HG03103 (cell line): ENCODE data around the gene KCNH1.

ENCODE experiments used
- ATAC-seq: cut with Tn5 transposase; IDR thresholded peaks from one replicate; pipeline ENCODE4 v1.9.1; 2021; ENCODE audit warnings: low read depth; ENCODE audit not compliant: unreplicated experiment

Gene KCNH1

DNA sequence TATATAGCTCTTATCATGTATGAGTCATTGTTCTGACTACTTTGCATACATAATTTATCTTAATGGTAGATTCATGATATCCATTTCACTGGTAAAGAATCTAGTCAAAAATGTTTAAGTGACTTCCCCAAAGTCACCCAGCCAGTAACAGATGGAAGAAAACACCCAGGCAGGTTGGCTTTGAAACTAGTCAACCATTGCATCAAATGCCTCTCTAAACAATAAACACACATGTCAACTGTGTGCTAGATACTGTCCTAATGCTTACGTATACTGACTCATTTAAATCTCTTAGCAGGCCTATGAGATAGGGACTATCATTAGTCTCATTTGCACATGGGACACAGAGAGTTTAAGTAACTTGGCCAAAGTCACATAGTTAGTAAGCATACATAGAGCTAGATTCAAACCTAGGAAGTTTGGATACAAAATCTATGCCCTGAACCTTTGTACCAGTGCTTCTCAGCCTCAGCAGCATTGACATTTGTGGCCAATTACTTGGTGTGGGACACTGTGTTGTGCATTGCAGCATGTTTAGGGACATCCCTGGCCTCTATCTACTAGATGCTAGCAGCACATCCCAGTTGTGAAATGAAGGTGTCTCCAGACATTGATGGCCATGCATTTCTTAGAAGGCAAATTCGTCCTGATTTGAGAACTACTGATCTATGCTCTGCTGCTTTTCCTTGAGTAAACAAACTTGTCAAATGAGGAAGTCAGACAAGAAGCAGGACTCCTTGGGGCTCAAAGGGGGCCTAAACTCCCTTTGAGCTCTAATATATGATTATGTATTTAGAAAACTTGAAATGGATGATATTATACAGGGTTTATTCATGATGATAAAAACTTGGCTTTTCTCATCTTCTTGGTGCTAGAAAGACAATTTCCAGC is 316.3 kb downstream of the KCNH1 start:
- no peak for ATAC-seq

GRCh38 chr1:210815641-210816550 is 318.1 kb downstream of the KCNH1 start:
- ATAC-seq: no peak

DNA sequence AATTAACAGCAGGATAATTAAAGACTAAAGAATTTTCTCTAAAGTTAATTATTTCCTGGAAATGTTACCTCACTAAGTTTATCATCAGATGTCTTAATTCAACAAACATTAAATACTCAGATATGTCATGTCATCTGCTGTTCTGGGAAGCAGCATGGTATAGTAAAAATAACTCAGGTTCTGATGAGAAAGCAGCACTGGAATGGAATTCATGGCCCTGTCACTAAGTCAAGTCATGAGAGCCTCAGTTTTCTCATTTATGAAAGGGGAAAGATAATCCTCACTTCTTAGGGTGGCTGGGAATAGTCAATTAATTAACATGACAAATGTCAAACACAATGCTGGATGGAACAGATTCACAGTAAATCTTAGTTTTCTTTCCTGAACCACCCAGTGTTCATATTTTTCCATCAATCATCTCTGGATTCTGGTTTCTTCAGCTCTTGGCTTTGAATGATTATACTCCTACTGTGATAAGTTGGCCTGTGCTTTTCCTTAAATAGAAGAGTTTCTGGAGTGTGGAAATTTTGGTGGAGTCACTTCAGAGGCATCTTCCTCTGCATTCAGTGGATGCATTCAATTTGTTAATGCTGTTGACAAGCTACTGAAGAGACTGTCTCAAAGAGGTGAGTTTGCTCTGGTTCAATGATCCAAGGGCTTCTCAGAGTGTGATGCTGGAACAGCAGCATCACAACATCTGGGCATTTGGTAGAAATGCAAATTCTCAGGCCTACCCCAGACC is 319.4 kb downstream of the KCNH1 start:
- ATAC-seq: no peak

DNA sequence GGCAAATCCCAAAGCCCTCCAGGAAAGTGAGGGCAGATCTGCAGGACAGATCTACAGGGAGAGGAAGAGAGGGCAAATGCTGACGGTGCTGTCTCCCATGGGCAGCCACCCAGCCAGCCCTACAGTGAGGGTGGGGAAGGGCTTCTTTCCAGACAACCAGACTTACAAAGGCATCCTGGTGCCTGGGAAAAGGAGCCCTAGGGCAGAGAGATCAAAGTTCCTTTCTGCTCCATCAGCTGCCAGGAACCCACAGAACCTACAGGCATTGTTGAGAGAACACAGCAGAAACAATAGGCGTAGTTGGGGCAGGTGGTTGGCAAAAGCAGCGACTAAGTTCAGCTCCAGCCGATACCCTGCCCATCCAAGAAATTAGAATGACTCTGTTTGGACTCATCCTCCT is 332.4 kb downstream of the KCNH1 start:
- no peak for ATAC-seq

DNA sequence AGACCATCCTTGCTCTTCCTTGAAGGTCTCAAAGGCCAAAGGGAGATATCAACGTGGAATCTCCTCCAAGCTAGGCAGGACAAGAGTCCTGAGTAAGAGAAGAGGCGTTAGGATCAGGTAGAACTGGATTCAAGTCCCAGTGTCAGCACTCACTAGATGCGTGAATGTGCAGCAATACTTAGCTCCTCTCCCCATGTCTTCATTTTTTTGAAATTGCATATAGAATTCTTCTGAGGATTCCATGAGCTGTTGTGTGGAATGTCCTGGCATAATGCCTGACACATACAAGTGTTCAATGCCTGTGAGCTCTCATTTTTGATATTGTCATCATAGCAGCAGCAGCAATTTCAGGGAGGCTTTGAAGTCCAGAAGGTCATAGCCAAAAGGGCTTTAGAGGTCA is 333.2 kb downstream of the KCNH1 start:
- no peak for ATAC-seq

- ATAC-seq: no peak
Observed at GRCh38 chr1:210800301-210800700, 333.6 kb downstream of the KCNH1 start.

DNA sequence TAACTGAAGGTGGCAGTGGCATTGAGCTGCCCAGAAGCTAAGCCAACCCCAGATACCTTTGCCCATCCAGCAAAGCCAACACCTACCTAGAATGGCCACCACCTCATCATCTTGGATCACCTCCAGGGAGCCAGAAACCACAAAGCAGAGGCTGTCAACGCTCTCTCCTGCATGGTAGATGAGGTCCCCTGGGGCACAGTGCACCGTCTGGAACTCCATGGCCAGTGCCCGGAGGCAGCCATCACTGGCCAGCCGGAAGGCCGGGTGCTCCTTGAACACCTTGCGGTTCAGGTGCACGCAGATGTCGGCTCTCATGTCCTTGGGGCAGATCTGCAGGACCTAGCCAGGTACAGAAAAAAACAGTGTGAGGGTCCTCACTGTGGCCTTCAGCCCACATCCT is 336.5 kb downstream of the KCNH1 start:
- no peak for ATAC-seq

- ATAC-seq: no peak
Observed at GRCh38 chr1:210796421-210796820, 337.5 kb downstream of the KCNH1 start.

DNA sequence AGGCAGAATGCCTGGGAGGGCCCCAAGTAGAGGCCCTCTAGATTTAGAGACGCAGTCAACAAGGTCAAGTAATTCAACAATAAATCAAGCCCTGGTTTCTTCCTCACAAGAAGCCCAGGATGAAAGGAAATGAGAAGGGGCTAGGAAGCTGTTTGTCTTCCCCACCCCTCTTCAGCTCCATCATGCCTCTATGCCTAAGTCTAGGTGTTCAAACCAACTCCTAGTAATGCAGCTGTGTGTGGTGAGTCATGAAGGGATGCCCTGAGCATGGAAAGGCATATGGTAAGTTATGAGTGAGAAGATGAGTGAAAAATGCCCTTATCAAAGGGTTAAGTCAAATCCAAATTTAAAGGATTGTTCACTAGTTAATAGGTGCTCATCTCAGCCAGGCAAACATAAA is 339.5 kb downstream of the KCNH1 start:
- ATAC-seq: no peak

- ATAC-seq: no peak
Observed at GRCh38 chr1:210792250-210793102, 341.5 kb downstream of the KCNH1 start.

DNA sequence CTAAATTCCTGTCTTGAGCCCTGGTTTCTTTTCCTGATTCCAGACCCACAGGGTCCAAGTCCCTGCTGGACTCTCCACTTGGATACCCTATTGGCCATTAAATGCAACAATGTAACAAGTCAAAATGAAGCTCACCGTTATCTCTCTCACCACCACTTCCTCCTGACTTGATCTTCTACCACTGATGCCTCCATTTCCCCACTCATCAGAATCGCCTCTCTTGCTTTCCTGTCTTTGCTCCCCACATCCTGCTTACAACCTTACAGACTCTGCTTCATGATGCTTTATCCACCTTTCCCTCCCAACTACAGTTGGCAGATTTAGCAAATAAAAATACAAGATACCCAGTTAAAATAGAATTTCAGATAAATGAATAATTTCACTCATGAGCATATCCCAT is 343.8 kb downstream of the KCNH1 start:
- no peak for ATAC-seq

GRCh38 chr1:210787800-210788199 is 346.1 kb downstream of the KCNH1 start:
- no peak for ATAC-seq

- no peak for ATAC-seq
Observed at GRCh38 chr1:210786546-210786945, 347.4 kb downstream of the KCNH1 start.

GRCh38 chr1:210783925-210784324 is 350.0 kb downstream of the KCNH1 start:
- ATAC-seq: no peak

GRCh38 chr1:210781652-210782051 is 352.3 kb downstream of the KCNH1 start:
- ATAC-seq: no peak

- no peak for ATAC-seq
Observed at GRCh38 chr1:210779269-210779668, 354.7 kb downstream of the KCNH1 start.

GRCh38 chr1:210777914-210778313 is 356.0 kb downstream of the KCNH1 start:
- ATAC-seq: no peak

DNA sequence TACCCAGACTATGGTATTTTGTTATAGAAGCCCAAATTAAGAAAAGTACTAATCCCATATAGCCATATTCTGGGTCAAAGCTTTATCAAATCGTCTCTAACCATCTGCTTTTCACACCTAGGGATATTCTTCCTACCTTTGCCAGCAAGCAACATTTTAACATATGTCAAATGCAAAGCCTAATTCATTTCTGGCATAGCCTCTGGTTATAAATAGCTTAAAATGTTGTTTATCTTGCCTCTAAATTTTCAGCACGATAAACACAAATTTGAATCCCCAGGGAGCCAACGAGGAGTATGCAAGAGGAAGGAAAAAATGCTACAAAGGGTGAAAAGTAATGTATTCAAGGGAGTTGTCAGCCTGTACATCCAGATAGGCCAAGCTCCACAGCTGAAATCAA is 357.2 kb downstream of the KCNH1 start:
- ATAC-seq: no peak

GRCh38 chr1:210775289-210775688 is 358.7 kb downstream of the KCNH1 start:
- ATAC-seq: no peak

DNA sequence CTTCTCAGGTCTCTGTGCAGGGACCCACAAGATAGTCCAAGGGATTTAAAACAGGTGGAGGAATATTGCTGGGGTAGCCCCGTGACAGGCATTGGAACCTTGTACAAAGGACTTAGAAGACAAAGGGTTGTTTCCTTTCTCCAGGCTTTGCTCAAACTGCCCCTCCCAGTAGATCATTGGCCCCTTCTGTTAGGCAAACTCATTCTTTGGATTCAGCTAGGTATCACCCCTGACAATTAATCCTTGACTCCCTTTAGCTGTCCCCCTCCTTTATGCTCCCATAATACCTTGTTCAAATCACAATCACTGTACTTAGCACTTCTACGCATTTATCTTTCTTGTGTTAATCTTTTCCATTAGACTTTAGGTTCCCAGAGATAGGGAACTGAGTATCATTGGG is 360.5 kb downstream of the KCNH1 start:
- ATAC-seq: no peak
